HL-60 (cell line): ENCODE measurements around the gene AFAP1.

Experiments used
- DNase-seq, 2 experiments: peaks; one replicate each; pipeline ENCODE4 v3.0.0-alpha.2; 2010 to 2020; ENCODE audit warnings: low read depth in 1 of 2, low spot score in 1 of 2
- H3K27ac ChIP-seq: fragments of 250-450 bp; sonication (Bioruptor Pico); replicated peaks from 2 replicates; pipeline ENCODE4 v1.5.1; 2020; ENCODE audit warnings: mild to moderate bottlenecking, moderate library complexity
- H3K27me3 ChIP-seq: fragments of 250-450 bp; sonication (Bioruptor Pico); 2 replicates; pipeline ENCODE4 v1.5.1; 2021; ENCODE audit warnings: mild to moderate bottlenecking, moderate library complexity; ENCODE audit not compliant: insufficient read depth, poor library complexity, severe bottlenecking
- H3K4me3 ChIP-seq: replicated peaks from 2 replicates; pipeline ENCODE4 v1.5.1; 2011; ENCODE audit warnings: mild to moderate bottlenecking, control low read depth, low read length; ENCODE audit not compliant: insufficient read depth
- GABPA ChIP-seq: IDR thresholded peaks from 2 replicates; pipeline ENCODE4 v1.6.1; 2012; ENCODE audit warnings: low read depth
- POLR2AphosphoS5 ChIP-seq: IDR thresholded peaks from 2 replicates; pipeline ENCODE4 v1.6.1; 2012; ENCODE audit warnings: low read depth
- SPI1 ChIP-seq: IDR thresholded peaks from 2 replicates; pipeline ENCODE4 v1.6.1; 2012; ENCODE audit warnings: low read depth, mild to moderate bottlenecking, borderline replicate concordance
- TF ChIP-seq, protein P1 (sequence below): IDR thresholded peaks from one replicate; pipeline ENCODE4 v1.5.1; 2011; ENCODE audit warnings: low read length, control low read depth, inconsistent platforms; ENCODE audit not compliant: insufficient read depth
- TF ChIP-seq, protein P2 (sequence below): IDR thresholded peaks from 2 replicates; pipeline ENCODE4 v1.6.1; 2012; ENCODE audit warnings: low read depth; ENCODE audit not compliant: insufficient replicate concordance

Gene AFAP1

DNA sequence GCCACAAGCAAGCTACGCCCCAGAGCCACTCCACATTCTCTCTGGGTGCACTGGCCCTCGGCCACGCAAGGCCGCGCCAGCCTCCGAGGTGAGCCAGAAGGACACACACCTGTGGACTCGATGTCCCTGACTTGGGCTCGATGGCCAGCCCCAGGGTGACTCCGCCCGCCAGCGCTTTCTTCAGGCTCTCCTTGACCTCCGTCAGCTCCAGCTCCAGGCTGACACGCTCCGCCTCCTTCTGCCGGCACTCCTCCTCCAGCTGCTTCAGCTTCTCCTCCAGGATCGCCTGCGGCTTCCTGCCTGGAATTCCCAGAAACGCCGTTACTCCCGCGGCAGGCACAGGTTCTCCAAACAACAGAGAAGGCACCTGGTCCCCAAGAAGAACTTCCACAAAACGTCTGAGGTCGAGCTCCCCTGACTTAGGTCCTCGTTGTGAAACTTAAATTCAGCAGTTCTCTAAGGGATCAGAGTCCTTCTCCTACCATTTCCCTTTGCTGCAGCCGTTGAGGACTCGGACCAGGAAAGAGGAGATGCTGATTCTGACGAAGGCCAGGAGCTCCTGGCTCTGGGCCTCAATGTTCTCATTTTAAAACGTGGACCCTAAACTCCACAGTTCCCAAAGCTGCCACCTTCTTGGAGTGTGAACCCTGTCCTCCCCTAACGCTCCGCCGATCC, 166.8 kb downstream of the AFAP1 start:
- H3K27ac ChIP-seq = no peak overlapping the region
- H3K4me3 ChIP-seq = no peak overlapping the region
- DNase-seq = no peak
- TF ChIP-seq, protein P1, sequence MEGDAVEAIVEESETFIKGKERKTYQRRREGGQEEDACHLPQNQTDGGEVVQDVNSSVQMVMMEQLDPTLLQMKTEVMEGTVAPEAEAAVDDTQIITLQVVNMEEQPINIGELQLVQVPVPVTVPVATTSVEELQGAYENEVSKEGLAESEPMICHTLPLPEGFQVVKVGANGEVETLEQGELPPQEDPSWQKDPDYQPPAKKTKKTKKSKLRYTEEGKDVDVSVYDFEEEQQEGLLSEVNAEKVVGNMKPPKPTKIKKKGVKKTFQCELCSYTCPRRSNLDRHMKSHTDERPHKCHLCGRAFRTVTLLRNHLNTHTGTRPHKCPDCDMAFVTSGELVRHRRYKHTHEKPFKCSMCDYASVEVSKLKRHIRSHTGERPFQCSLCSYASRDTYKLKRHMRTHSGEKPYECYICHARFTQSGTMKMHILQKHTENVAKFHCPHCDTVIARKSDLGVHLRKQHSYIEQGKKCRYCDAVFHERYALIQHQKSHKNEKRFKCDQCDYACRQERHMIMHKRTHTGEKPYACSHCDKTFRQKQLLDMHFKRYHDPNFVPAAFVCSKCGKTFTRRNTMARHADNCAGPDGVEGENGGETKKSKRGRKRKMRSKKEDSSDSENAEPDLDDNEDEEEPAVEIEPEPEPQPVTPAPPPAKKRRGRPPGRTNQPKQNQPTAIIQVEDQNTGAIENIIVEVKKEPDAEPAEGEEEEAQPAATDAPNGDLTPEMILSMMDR = no peak
- TF ChIP-seq SPI1 = no peak
- no peak for TF ChIP-seq POLR2AphosphoS5
- TF ChIP-seq, protein P2, sequence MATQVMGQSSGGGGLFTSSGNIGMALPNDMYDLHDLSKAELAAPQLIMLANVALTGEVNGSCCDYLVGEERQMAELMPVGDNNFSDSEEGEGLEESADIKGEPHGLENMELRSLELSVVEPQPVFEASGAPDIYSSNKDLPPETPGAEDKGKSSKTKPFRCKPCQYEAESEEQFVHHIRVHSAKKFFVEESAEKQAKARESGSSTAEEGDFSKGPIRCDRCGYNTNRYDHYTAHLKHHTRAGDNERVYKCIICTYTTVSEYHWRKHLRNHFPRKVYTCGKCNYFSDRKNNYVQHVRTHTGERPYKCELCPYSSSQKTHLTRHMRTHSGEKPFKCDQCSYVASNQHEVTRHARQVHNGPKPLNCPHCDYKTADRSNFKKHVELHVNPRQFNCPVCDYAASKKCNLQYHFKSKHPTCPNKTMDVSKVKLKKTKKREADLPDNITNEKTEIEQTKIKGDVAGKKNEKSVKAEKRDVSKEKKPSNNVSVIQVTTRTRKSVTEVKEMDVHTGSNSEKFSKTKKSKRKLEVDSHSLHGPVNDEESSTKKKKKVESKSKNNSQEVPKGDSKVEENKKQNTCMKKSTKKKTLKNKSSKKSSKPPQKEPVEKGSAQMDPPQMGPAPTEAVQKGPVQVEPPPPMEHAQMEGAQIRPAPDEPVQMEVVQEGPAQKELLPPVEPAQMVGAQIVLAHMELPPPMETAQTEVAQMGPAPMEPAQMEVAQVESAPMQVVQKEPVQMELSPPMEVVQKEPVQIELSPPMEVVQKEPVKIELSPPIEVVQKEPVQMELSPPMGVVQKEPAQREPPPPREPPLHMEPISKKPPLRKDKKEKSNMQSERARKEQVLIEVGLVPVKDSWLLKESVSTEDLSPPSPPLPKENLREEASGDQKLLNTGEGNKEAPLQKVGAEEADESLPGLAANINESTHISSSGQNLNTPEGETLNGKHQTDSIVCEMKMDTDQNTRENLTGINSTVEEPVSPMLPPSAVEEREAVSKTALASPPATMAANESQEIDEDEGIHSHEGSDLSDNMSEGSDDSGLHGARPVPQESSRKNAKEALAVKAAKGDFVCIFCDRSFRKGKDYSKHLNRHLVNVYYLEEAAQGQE = no peak
- TF ChIP-seq GABPA = no peak
- no peaks in the 10 kb centered on the region for H3K27me3 ChIP-seq

DNA sequence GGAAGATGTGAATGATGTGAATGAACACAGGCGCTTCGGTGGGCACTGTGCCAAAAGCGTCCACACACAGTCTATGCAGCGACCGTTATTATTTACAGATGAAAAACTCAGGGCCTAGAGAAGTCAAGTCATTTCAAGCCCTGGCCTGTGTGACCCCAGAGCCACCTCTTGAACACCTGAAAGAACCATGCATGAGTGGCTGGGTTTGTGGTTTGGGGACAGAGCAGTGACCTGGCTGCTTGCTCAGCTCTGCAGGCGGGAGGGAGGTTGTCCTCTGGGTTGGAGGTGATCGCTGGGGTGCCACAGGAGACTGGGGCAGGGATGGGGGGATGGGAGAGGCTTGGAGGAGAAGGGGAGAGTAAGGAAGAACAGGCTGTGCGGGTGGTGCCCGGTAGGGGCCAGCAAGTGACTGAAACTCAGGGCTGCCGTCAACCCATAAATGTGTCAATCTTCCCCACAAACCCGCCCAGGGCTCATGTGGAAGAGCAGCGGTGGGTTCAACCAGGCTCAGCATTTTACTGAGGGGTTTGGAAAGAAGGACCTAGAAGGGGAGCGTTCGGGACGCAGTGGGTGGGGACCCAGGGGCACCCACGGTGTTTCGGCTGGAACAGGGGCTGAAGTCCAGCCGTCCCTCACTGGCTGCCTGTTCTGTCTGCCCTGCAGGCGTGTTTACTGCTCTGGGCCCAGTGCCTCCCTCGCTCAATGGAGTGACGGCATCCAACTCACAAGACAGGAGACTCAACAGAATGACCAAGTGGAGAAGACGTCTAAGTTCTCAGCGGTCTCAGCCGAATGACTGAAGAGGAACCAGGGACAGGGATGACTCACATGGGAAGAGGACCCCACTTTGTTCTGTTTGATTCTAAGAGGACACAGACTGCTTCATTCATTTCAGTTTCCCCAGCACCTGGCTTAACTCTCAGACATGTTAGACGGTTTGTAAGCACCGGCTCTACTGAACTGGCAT, 167.8 kb downstream of the AFAP1 start:
- TF ChIP-seq GABPA (no peak), POLR2AphosphoS5 (no peak), SPI1 (no peak)
- TF ChIP-seq, protein P1 = no peak
- TF ChIP-seq, protein P2 = no peak
- Histone ChIP-seq H3K27ac (no peak overlapping the region), H3K27me3 (no peaks in the 10 kb centered on the region), H3K4me3 (no peak overlapping the region)
- DNase-seq = no peak

DNA sequence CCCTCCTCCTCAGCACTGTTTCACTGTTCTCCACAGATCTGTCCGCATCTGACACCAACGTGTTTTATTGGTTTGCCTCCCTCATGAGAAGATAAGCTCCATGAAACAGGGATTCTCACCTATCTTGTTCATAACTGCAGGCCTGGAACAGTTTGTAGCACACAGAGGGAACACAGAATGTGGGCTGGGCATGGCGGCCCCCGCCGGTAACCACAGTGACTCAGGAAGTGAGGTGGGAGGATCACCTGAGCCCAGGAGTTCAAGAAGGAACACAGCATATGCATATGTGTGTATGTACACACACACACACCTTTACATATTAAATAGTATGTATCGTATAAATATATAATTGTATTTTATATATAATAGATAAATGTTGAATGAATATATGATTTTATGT, 168.6 kb downstream of the AFAP1 start:
- no peaks in the 10 kb centered on the region for H3K27me3 ChIP-seq
- DNase-seq = no peak
- no peak overlapping the region for H3K27ac ChIP-seq
- H3K4me3 ChIP-seq = no peak overlapping the region
- TF ChIP-seq SPI1 (no peak), GABPA (no peak), POLR2AphosphoS5 (no peak)
- TF ChIP-seq, protein P2 = no peak
- TF ChIP-seq, protein P1 = no peak
